OCI-LY1 (cell line): ENCODE data around the gene AFF4.

Source experiments
- H2AFZ ChIP-seq: fragments of 200-600 bp; sonication (generic), shearing (Covaris generic); 2 replicates; pipeline ENCODE4 v1.6.0; 2014; ENCODE audit warnings: antibody characterized with exemption, mild to moderate bottlenecking, low read length
- H3F3A ChIP-seq: fragments of 200-600 bp; sonication (generic), shearing (Covaris generic); 2 replicates; pipeline ENCODE4 v1.6.0; 2014; ENCODE audit warnings: mild to moderate bottlenecking, antibody characterized with exemption, low read length, moderate library complexity; ENCODE audit not compliant: insufficient read depth
- H3K27ac ChIP-seq: fragments of 200-600 bp; sonication (generic); 2 replicates; pipeline ENCODE4 v1.5.1; 2014; ENCODE audit warnings: low read length, mixed run types, mild to moderate bottlenecking, low read depth; ENCODE audit not compliant: poor library complexity, severe bottlenecking
- H3K27me3 ChIP-seq: fragments of 200-600 bp; sonication (generic); 2 replicates; pipeline ENCODE4 v1.6.0; 2014; ENCODE audit warnings: antibody characterized with exemption, mild to moderate bottlenecking, low read length, moderate library complexity; ENCODE audit not compliant: insufficient read depth
- H3K36me3 ChIP-seq: fragments of 200-600 bp; sonication (generic); 2 replicates; pipeline ENCODE4 v1.6.1; 2014; ENCODE audit warnings: mild to moderate bottlenecking, antibody characterized with exemption, low read length, moderate library complexity, mixed read lengths; ENCODE audit not compliant: insufficient read depth
- H3K4me1 ChIP-seq: fragments of 200-600 bp; sonication (generic); 2 replicates; pipeline ENCODE4 v1.5.1; 2014; ENCODE audit warnings: mild to moderate bottlenecking, low read length, moderate library complexity; ENCODE audit not compliant: insufficient read depth, severe bottlenecking
- H3K4me2 ChIP-seq: fragments of 200-600 bp; sonication (generic), shearing (Covaris generic); 2 replicates; pipeline ENCODE4 v1.6.1; 2014; ENCODE audit warnings: low read length
- H3K4me3 ChIP-seq: fragments of 200-600 bp; sonication (generic); 2 replicates; pipeline ENCODE4 v1.5.1; 2014; ENCODE audit warnings: low read length, low read depth, mild to moderate bottlenecking, mixed read lengths; ENCODE audit not compliant: poor library complexity, severe bottlenecking
- H3K79me2 ChIP-seq: fragments of 200-600 bp; shearing (Covaris generic); 2 replicates; pipeline ENCODE4 v1.6.1; 2016; ENCODE audit warnings: mixed run types, low read length, mixed read lengths; ENCODE audit not compliant: insufficient read depth
- H3K9ac ChIP-seq: fragments of 200-600 bp; sonication (generic), shearing (Covaris generic); 2 replicates; pipeline ENCODE4 v1.6.1; 2014; ENCODE audit warnings: mild to moderate bottlenecking, low read length, mixed read lengths
- H3K9me2 ChIP-seq: fragments of 200-600 bp; sonication (generic), shearing (Covaris generic); 2 replicates; pipeline ENCODE4 v1.6.1; 2014; ENCODE audit warnings: low read depth, mild to moderate bottlenecking, low read length, mixed read lengths
- H3K9me3 ChIP-seq: fragments of 200-600 bp; shearing (Covaris generic); 2 replicates; pipeline ENCODE4 v1.6.1; 2014; ENCODE audit warnings: low read length, mixed read lengths
- H4K20me1 ChIP-seq: fragments of 200-600 bp; sonication (generic), shearing (Covaris generic); 2 replicates; pipeline ENCODE4 v1.6.0; 2016; ENCODE audit warnings: mild to moderate bottlenecking, low read length; ENCODE audit not compliant: insufficient read depth
- EZH2 ChIP-seq: fragments of 200-600 bp; sonication (generic), shearing (Covaris generic); IDR thresholded peaks from 2 replicates; pipeline ENCODE4 v1.8.0; 2017; ENCODE audit warnings: borderline replicate concordance, mixed run types, mild to moderate bottlenecking, antibody characterized with exemption, low read length, moderate library complexity, mixed read lengths
- TF ChIP-seq, protein P1 (sequence below): fragments of 200-600 bp; sonication (generic), shearing (Covaris generic); IDR thresholded peaks from 2 replicates; pipeline ENCODE4 v1.5.1; 2017; ENCODE audit warnings: mild to moderate bottlenecking, antibody characterized with exemption, low read length, moderate library complexity, mixed read lengths

AFF4 gene

DNA sequence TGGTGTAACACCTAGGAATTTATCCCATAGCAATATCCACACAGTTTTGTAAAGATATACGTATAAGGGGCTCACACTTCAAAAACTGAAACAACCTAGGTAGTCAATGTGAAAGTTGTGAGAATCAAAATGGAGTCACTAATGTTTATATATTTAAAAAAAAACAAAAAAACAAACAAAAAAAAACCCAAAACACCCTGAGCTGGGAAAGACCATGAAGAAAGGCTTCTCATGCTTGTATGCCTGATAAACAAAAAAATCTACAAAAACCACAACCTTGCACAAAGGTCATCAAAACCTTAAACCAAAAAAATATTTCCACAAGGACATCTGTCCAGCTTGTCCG, 35.4 kb downstream of the AFF4 start:
- H3K4me2 ChIP-seq: no peak overlapping the region
- H3K9ac ChIP-seq: no peak overlapping the region
- H3K4me3 ChIP-seq: no peak overlapping the region
- no peaks in the 10 kb centered on the region for H3F3A ChIP-seq
- H3K27me3 ChIP-seq: no peaks in the 10 kb centered on the region
- H3K9me2 ChIP-seq: no peaks in the 10 kb centered on the region
- TF ChIP-seq, protein P1, sequence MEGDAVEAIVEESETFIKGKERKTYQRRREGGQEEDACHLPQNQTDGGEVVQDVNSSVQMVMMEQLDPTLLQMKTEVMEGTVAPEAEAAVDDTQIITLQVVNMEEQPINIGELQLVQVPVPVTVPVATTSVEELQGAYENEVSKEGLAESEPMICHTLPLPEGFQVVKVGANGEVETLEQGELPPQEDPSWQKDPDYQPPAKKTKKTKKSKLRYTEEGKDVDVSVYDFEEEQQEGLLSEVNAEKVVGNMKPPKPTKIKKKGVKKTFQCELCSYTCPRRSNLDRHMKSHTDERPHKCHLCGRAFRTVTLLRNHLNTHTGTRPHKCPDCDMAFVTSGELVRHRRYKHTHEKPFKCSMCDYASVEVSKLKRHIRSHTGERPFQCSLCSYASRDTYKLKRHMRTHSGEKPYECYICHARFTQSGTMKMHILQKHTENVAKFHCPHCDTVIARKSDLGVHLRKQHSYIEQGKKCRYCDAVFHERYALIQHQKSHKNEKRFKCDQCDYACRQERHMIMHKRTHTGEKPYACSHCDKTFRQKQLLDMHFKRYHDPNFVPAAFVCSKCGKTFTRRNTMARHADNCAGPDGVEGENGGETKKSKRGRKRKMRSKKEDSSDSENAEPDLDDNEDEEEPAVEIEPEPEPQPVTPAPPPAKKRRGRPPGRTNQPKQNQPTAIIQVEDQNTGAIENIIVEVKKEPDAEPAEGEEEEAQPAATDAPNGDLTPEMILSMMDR: no peak
- no peak for TF ChIP-seq EZH2
- no peaks in the 10 kb centered on the region for H3K4me1 ChIP-seq
- H4K20me1 ChIP-seq: no peaks in the 10 kb centered on the region
- peaks cover 81% of the 10 kb centered on the region for H3K36me3 ChIP-seq
- H3K79me2 ChIP-seq: no peaks in the 10 kb centered on the region
- no peaks in the 10 kb centered on the region for H3K9me3 ChIP-seq
- H2AFZ ChIP-seq: no peak overlapping the region
- H3K27ac ChIP-seq: no peak overlapping the region

DNA sequence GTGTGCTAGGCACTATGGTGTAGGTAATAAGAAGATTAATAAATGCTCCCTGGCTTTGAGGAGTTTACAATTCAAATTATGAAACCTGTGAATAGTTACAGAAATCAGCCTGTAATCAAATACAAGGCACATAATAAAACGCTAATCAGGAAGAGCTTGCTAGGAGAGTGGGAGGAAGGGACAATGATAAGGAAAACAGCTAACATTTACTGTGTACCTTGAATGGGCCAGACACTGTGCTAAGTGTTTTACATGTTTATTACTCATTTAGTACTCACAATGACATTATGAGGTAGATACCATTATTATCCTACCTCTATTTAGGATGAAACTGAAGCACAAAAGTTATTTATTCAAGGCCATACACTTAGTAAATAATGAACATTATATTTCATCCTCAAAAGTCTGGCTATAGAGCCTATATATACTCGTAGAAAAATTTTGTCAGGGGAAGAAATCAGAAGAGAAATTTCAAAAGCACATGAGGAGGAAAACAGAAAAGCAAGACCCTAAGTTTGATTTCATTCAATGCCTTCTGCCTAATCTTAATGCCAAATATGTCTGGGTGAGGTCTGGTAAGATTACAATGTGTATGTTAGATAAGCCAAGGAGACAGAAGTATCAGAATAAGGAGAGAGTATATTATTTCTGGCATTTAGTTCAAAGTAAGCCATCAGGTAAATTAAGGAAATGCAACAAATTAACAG, 35.9 kb downstream of the AFF4 start:
- Histone ChIP-seq H3K36me3 (peaks cover 76% of the 10 kb centered on the region), H4K20me1 (no peaks in the 10 kb centered on the region), H3K27me3 (no peaks in the 10 kb centered on the region), H3K79me2 (no peaks in the 10 kb centered on the region), H3K9me2 (no peaks in the 10 kb centered on the region), H3K9me3 (no peaks in the 10 kb centered on the region), H3K9ac (no peak overlapping the region), H3K4me1 (no peaks in the 10 kb centered on the region), H3K4me3 (no peak overlapping the region), H3K4me2 (no peak overlapping the region), H3F3A (no peaks in the 10 kb centered on the region), H2AFZ (no peak overlapping the region), H3K27ac (no peak overlapping the region)
- no peak for TF ChIP-seq EZH2
- TF ChIP-seq, protein P1: no peak

DNA sequence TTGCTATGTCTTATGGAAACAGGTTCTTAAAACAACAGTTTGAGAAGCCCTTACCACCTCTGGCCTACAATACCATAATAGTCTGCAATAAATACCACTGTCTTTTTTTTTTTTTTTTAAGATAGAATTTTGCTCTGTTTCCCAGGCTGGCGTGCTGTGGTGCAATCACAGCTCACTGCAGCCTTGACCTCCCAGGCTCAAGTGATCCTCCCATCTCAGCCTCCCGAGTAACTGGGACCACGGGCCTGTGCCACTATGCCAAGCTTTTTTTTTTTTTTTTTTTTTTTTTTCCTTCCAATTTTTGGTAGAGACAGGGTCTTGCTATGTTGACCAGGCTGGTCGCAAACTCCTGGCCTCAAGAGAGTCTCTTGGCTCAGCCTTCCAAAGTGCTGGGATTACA, 37.0 kb downstream of the AFF4 start:
- Histone ChIP-seq H4K20me1 (no peaks in the 10 kb centered on the region), H3K27ac (no peak overlapping the region), H3K4me3 (no peak overlapping the region), H2AFZ (no peak overlapping the region), H3K9me2 (no peaks in the 10 kb centered on the region), H3K4me2 (no peak overlapping the region), H3K36me3 (peaks cover 74% of the 10 kb centered on the region), H3K4me1 (no peaks in the 10 kb centered on the region), H3F3A (no peaks in the 10 kb centered on the region), H3K9ac (no peak overlapping the region), H3K9me3 (no peaks in the 10 kb centered on the region), H3K79me2 (no peaks in the 10 kb centered on the region), H3K27me3 (no peaks in the 10 kb centered on the region)
- no peak for TF ChIP-seq EZH2
- TF ChIP-seq, protein P1: no peak
